ENCODE data around the gene RNF208. TPM values are rescaled to one million over a fixed set of nuclear protein-coding genes. Genes with fewer than 3 reads are reported as not detected.

Gene RNF208
- total and polyA plus RNA-seq, 2 experiments from 2014 or later, result 0.34 to 0.65 TPM

- Histone ChIP-seq H3F3A (ENCODE audit: insufficient read depth) (peaks cover 4% of the 10 kb centered on the region; the same call in 1 of the 2 replicates), H4K20me1 (ENCODE audit: insufficient read depth) (no peaks in the 10 kb centered on the region), H3K79me2 (ENCODE audit: insufficient read depth) (no peaks in the 10 kb centered on the region), H3K36me3 (ENCODE audit: low read depth) (no peaks in the 10 kb centered on the region), H3K27ac (no peak overlapping the region), H3K9me2 (ENCODE audit: insufficient read depth) (no peaks in the 10 kb centered on the region), H3K9me3 (ENCODE audit: low read depth) (no peaks in the 10 kb centered on the region), H3K27me3 (replicated peaks; ENCODE audit: insufficient read depth) (peaks cover 4% of the 10 kb centered on the region), H2AFZ (no peak overlapping the region), H3K4me3 (no peak overlapping the region), H3K9ac (no peak overlapping the region), H3K4me2 (ENCODE audit: unreplicated experiment) (no peak overlapping the region), H3K4me1 (ENCODE audit: insufficient read depth) (no peaks in the 10 kb centered on the region)
- no peak for DNase-seq
- in situ Hi-C loops (cut with MboI), result no loop called here
- 52 to 55% methylated on average over 20 to 21 of the region's 21 CpGs for WGBS, 2 experiments (ENCODE audit: low coverage in 1 of 2, low lambda C conversion rate in 2 of 2, missing lambda C conversion rate in 2 of 2)
- TF ChIP-seq EZH2phosphoT487 (IDR thresholded peaks at IDR 0.05; ENCODE audit: insufficient read depth, low read depth) (no peak), EZH2 (IDR thresholded peaks at IDR 0.05; ENCODE audit: insufficient read depth, poor library complexity, severe bottlenecking) (no peak)
Observed at GRCh38 chr9:137172901-137173795, 48.9 kb downstream of the RNF208 start.

- Histone ChIP-seq H4K20me1 (ENCODE audit: insufficient read depth) (no peaks in the 10 kb centered on the region), H3K9me3 (ENCODE audit: low read depth) (no peaks in the 10 kb centered on the region), H3K79me2 (ENCODE audit: insufficient read depth) (no peaks in the 10 kb centered on the region), H3K27ac (no peak overlapping the region), H3K4me3 (no peak overlapping the region), H3K4me2 (ENCODE audit: unreplicated experiment) (no peak overlapping the region), H3K9ac (no peak overlapping the region), H3K9me2 (ENCODE audit: insufficient read depth) (no peaks in the 10 kb centered on the region), H3K4me1 (ENCODE audit: insufficient read depth) (no peaks in the 10 kb centered on the region), H3K36me3 (ENCODE audit: low read depth) (no peaks in the 10 kb centered on the region), H3F3A (ENCODE audit: insufficient read depth) (no peaks in the 10 kb centered on the region), H3K27me3 (replicated peaks; ENCODE audit: insufficient read depth) (peaks cover 19% of the 10 kb centered on the region), H2AFZ (no peak overlapping the region)
- WGBS, 2 experiments (ENCODE audit: low coverage in 1 of 2, low lambda C conversion rate in 2 of 2, missing lambda C conversion rate in 2 of 2), result 66 to 69% methylated on average over 22 of the region's 22 CpGs
- no peak for DNase-seq
- in situ Hi-C loops (cut with MboI), result no loop called here
- TF ChIP-seq EZH2phosphoT487 (IDR thresholded peaks at IDR 0.05; ENCODE audit: insufficient read depth, low read depth) (no peak), EZH2 (IDR thresholded peaks at IDR 0.05; ENCODE audit: insufficient read depth, poor library complexity, severe bottlenecking) (no peak)
Observed at GRCh38 chr9:137171149-137171900, 50.7 kb downstream of the RNF208 start.

- no peak for TF ChIP-seq EZH2phosphoT487 (IDR thresholded peaks at IDR 0.05; ENCODE audit: insufficient read depth, low read depth)
- no peak for TF ChIP-seq EZH2 (IDR thresholded peaks at IDR 0.05; ENCODE audit: insufficient read depth, poor library complexity, severe bottlenecking)
- DNase-seq, result no peak
- Histone ChIP-seq H3K9me2 (ENCODE audit: insufficient read depth) (no peaks in the 10 kb centered on the region), H3K79me2 (ENCODE audit: insufficient read depth) (no peaks in the 10 kb centered on the region), H3K27me3 (replicated peaks; ENCODE audit: insufficient read depth) (peaks cover 25% of the 10 kb centered on the region), H4K20me1 (ENCODE audit: insufficient read depth) (no peaks in the 10 kb centered on the region), H3K4me2 (ENCODE audit: unreplicated experiment) (no peak overlapping the region), H3K4me3 (no peak overlapping the region), H2AFZ (no peak overlapping the region), H3K9ac (no peak overlapping the region), H3K9me3 (ENCODE audit: low read depth) (no peaks in the 10 kb centered on the region), H3K36me3 (ENCODE audit: low read depth) (no peaks in the 10 kb centered on the region), H3F3A (ENCODE audit: insufficient read depth) (no peaks in the 10 kb centered on the region), H3K27ac (no peak overlapping the region), H3K4me1 (ENCODE audit: insufficient read depth) (no peaks in the 10 kb centered on the region)
- in situ Hi-C loops (cut with MboI), result no loop called here
- 32 to 34% methylated on average over 11 to 14 of the region's 14 CpGs for WGBS, 2 experiments (ENCODE audit: low coverage in 1 of 2, low lambda C conversion rate in 2 of 2, missing lambda C conversion rate in 2 of 2)
Observed at GRCh38 chr9:137170486-137171148, 51.4 kb downstream of the RNF208 start.

Other genes starting within 250 kb of the RNF208 start
Only the 30 nearest of the 32 such genes appear.
- gene PAXX, start 229.8 kb downstream of the RNF208 start, total RNA-seq (2014; rRNA removed; shearing (Covaris generic)), result 38.7 and 52.2 TPM in 2 replicates
- gene PAXX, start 229.8 kb downstream of the RNF208 start, polyA plus RNA-seq (2016; fragmentation: Nextera tagmentation; extraction: Ambion mirVana), result 49.3 and 54.5 TPM in 2 replicates
- 33.3 and 37.7 TPM in 2 replicates for gene CLIC3, start 225.7 kb downstream of the RNF208 start, total RNA-seq (2014; rRNA removed; shearing (Covaris generic))
- gene CLIC3, start 225.7 kb downstream of the RNF208 start, polyA plus RNA-seq (2016; fragmentation: Nextera tagmentation; extraction: Ambion mirVana), result 98.9 and 107 TPM in 2 replicates
- 33.2 and 49.4 TPM in 2 replicates for gene ABCA2, start 194.0 kb downstream of the RNF208 start, total RNA-seq (2014; rRNA removed; shearing (Covaris generic))
- gene ABCA2, start 194.0 kb downstream of the RNF208 start, polyA plus RNA-seq (2016; fragmentation: Nextera tagmentation; extraction: Ambion mirVana), result 20.5 and 21.1 TPM in 2 replicates
- not detected in 2 replicates for gene FUT7, start 190.2 kb downstream of the RNF208 start, total RNA-seq (2014; rRNA removed; shearing (Covaris generic))
- not detected in 2 replicates for gene FUT7, start 190.2 kb downstream of the RNF208 start, polyA plus RNA-seq (2016; fragmentation: Nextera tagmentation; extraction: Ambion mirVana)
- gene NPDC1, start 176.1 kb downstream of the RNF208 start, total RNA-seq (2014; rRNA removed; shearing (Covaris generic)), result 41.9 and 43.1 TPM in 2 replicates
- gene NPDC1, start 176.1 kb downstream of the RNF208 start, polyA plus RNA-seq (2016; fragmentation: Nextera tagmentation; extraction: Ambion mirVana), result 121 and 122 TPM in 2 replicates
- not detected in 2 replicates for gene ENTPD2, start 168.2 kb downstream of the RNF208 start, total RNA-seq (2014; rRNA removed; shearing (Covaris generic))
- gene ENTPD2, start 168.2 kb downstream of the RNF208 start, polyA plus RNA-seq (2016; fragmentation: Nextera tagmentation; extraction: Ambion mirVana), result not detected in 2 replicates
- gene SAPCD2, start 151.7 kb downstream of the RNF208 start, total RNA-seq (2014; rRNA removed; shearing (Covaris generic)), result 5.4 TPM in 2 replicates
- gene SAPCD2, start 151.7 kb downstream of the RNF208 start, polyA plus RNA-seq (2016; fragmentation: Nextera tagmentation; extraction: Ambion mirVana), result 0.86 and 0.88 TPM in 2 replicates
- 5.2 and 5.7 TPM in 2 replicates for gene UAP1L1, start 144.7 kb downstream of the RNF208 start, total RNA-seq (2014; rRNA removed; shearing (Covaris generic))
- gene UAP1L1, start 144.7 kb downstream of the RNF208 start, polyA plus RNA-seq (2016; fragmentation: Nextera tagmentation; extraction: Ambion mirVana), result 4.3 and 4.5 TPM in 2 replicates
- gene MAN1B1, start 135.3 kb downstream of the RNF208 start, total RNA-seq (2014; rRNA removed; shearing (Covaris generic)), result 131 and 136 TPM in 2 replicates
- gene MAN1B1, start 135.3 kb downstream of the RNF208 start, polyA plus RNA-seq (2016; fragmentation: Nextera tagmentation; extraction: Ambion mirVana), result 101 and 104 TPM in 2 replicates
- 134 and 142 TPM in 2 replicates for gene DPP7, start 107.5 kb downstream of the RNF208 start, total RNA-seq (2014; rRNA removed; shearing (Covaris generic))
- 145 and 148 TPM in 2 replicates for gene DPP7, start 107.5 kb downstream of the RNF208 start, polyA plus RNA-seq (2016; fragmentation: Nextera tagmentation; extraction: Ambion mirVana)
- 0.76 TPM in 1 of 2 replicates, not detected in the other for gene GRIN1, start 83.1 kb downstream of the RNF208 start, total RNA-seq (2014; rRNA removed; shearing (Covaris generic))
- 0.15 TPM in 1 of 2 replicates, not detected in the other for gene GRIN1, start 83.1 kb downstream of the RNF208 start, polyA plus RNA-seq (2016; fragmentation: Nextera tagmentation; extraction: Ambion mirVana)
- not detected in 2 replicates for gene LRRC26, start 52.2 kb downstream of the RNF208 start, total RNA-seq (2014; rRNA removed; shearing (Covaris generic))
- gene LRRC26, start 52.2 kb downstream of the RNF208 start, polyA plus RNA-seq (2016; fragmentation: Nextera tagmentation; extraction: Ambion mirVana), result not detected in 2 replicates
- gene TMEM210, start 50.2 kb downstream of the RNF208 start, total RNA-seq (2014; rRNA removed; shearing (Covaris generic)), result not detected in 2 replicates
- gene TMEM210, start 50.2 kb downstream of the RNF208 start, polyA plus RNA-seq (2016; fragmentation: Nextera tagmentation; extraction: Ambion mirVana), result not detected in 2 replicates
- 24.0 and 28.8 TPM in 2 replicates for gene ANAPC2, start 33.7 kb downstream of the RNF208 start, total RNA-seq (2014; rRNA removed; shearing (Covaris generic))
- 12.0 and 13.6 TPM in 2 replicates for gene ANAPC2, start 33.7 kb downstream of the RNF208 start, polyA plus RNA-seq (2016; fragmentation: Nextera tagmentation; extraction: Ambion mirVana)
- gene SSNA1, start 33.6 kb downstream of the RNF208 start, total RNA-seq (2014; rRNA removed; shearing (Covaris generic)), result 73.1 and 105 TPM in 2 replicates
- gene SSNA1, start 33.6 kb downstream of the RNF208 start, polyA plus RNA-seq (2016; fragmentation: Nextera tagmentation; extraction: Ambion mirVana), result 93.1 and 100 TPM in 2 replicates
- 7.8 and 14.3 TPM in 2 replicates for gene TPRN, start 21.5 kb downstream of the RNF208 start, total RNA-seq (2014; rRNA removed; shearing (Covaris generic))
- 1.7 and 2.2 TPM in 2 replicates for gene TPRN, start 21.5 kb downstream of the RNF208 start, polyA plus RNA-seq (2016; fragmentation: Nextera tagmentation; extraction: Ambion mirVana)
- 44.3 and 52.9 TPM in 2 replicates for gene TMEM203, start 16.6 kb downstream of the RNF208 start, total RNA-seq (2014; rRNA removed; shearing (Covaris generic))
- gene TMEM203, start 16.6 kb downstream of the RNF208 start, polyA plus RNA-seq (2016; fragmentation: Nextera tagmentation; extraction: Ambion mirVana), result 46.9 and 48.6 TPM in 2 replicates
- 12.1 and 12.4 TPM in 2 replicates for gene NDOR1, start 16.5 kb downstream of the RNF208 start, total RNA-seq (2014; rRNA removed; shearing (Covaris generic))
- gene NDOR1, start 16.5 kb downstream of the RNF208 start, polyA plus RNA-seq (2016; fragmentation: Nextera tagmentation; extraction: Ambion mirVana), result 7.7 and 8.5 TPM in 2 replicates
- gene CYSRT1, start 2.9 kb upstream of the RNF208 start, total RNA-seq (2014; rRNA removed; shearing (Covaris generic)), result 0.43 TPM in 1 of 2 replicates, not detected in the other
- 0.24 and 0.75 TPM in 2 replicates for gene CYSRT1, start 2.9 kb upstream of the RNF208 start, polyA plus RNA-seq (2016; fragmentation: Nextera tagmentation; extraction: Ambion mirVana)
- gene RNF224, start 5.3 kb upstream of the RNF208 start, total RNA-seq (2014; rRNA removed; shearing (Covaris generic)), result not detected in 2 replicates
- gene RNF224, start 5.3 kb upstream of the RNF208 start, polyA plus RNA-seq (2016; fragmentation: Nextera tagmentation; extraction: Ambion mirVana), result not detected in 2 replicates
- gene SLC34A3, start 8.7 kb upstream of the RNF208 start, total RNA-seq (2014; rRNA removed; shearing (Covaris generic)), result not detected in 2 replicates
- not detected in 2 replicates for gene SLC34A3, start 8.7 kb upstream of the RNF208 start, polyA plus RNA-seq (2016; fragmentation: Nextera tagmentation; extraction: Ambion mirVana)
- 148 and 159 TPM in 2 replicates for gene TUBB4B, start 19.0 kb upstream of the RNF208 start, total RNA-seq (2014; rRNA removed; shearing (Covaris generic))
- 373 and 391 TPM in 2 replicates for gene TUBB4B, start 19.0 kb upstream of the RNF208 start, polyA plus RNA-seq (2016; fragmentation: Nextera tagmentation; extraction: Ambion mirVana)
- gene STPG3, start 29.0 kb upstream of the RNF208 start, total RNA-seq (2014; rRNA removed; shearing (Covaris generic)), result not detected in 2 replicates
- gene STPG3, start 29.0 kb upstream of the RNF208 start, polyA plus RNA-seq (2016; fragmentation: Nextera tagmentation; extraction: Ambion mirVana), result not detected in 2 replicates
- 65.0 and 69.6 TPM in 2 replicates for gene NELFB, start 33.1 kb upstream of the RNF208 start, total RNA-seq (2014; rRNA removed; shearing (Covaris generic))
- 34.4 and 38.5 TPM in 2 replicates for gene NELFB, start 33.1 kb upstream of the RNF208 start, polyA plus RNA-seq (2016; fragmentation: Nextera tagmentation; extraction: Ambion mirVana)
- 25.8 and 29.6 TPM in 2 replicates for gene TOR4A, start 55.5 kb upstream of the RNF208 start, total RNA-seq (2014; rRNA removed; shearing (Covaris generic))
- 4.1 and 5.0 TPM in 2 replicates for gene TOR4A, start 55.5 kb upstream of the RNF208 start, polyA plus RNA-seq (2016; fragmentation: Nextera tagmentation; extraction: Ambion mirVana)
- gene NRARP, start 80.0 kb upstream of the RNF208 start, total RNA-seq (2014; rRNA removed; shearing (Covaris generic)), result 0.32 TPM in 1 of 2 replicates, not detected in the other
- gene NRARP, start 80.0 kb upstream of the RNF208 start, polyA plus RNA-seq (2016; fragmentation: Nextera tagmentation; extraction: Ambion mirVana), result not detected in 2 replicates
- 11.6 and 17.1 TPM in 2 replicates for gene EXD3, start 200.9 kb upstream of the RNF208 start, total RNA-seq (2014; rRNA removed; shearing (Covaris generic))
- 8.7 and 10.1 TPM in 2 replicates for gene EXD3, start 200.9 kb upstream of the RNF208 start, polyA plus RNA-seq (2016; fragmentation: Nextera tagmentation; extraction: Ambion mirVana)
- gene NOXA1, start 201.2 kb upstream of the RNF208 start, total RNA-seq (2014; rRNA removed; shearing (Covaris generic)), result 0.32 TPM in 1 of 2 replicates, not detected in the other
- 0.15 and 0.39 TPM in 2 replicates for gene NOXA1, start 201.2 kb upstream of the RNF208 start, polyA plus RNA-seq (2016; fragmentation: Nextera tagmentation; extraction: Ambion mirVana)
- not detected in 2 replicates for gene ENTPD8, start 219.1 kb upstream of the RNF208 start, total RNA-seq (2014; rRNA removed; shearing (Covaris generic))
- gene ENTPD8, start 219.1 kb upstream of the RNF208 start, polyA plus RNA-seq (2016; fragmentation: Nextera tagmentation; extraction: Ambion mirVana), result not detected in 2 replicates
- 28.8 and 29.1 TPM in 2 replicates for gene NSMF, start 237.1 kb upstream of the RNF208 start, total RNA-seq (2014; rRNA removed; shearing (Covaris generic))
- 13.5 and 13.7 TPM in 2 replicates for gene NSMF, start 237.1 kb upstream of the RNF208 start, polyA plus RNA-seq (2016; fragmentation: Nextera tagmentation; extraction: Ambion mirVana)

Data from GM23248 (cell line).